ENCODE results near the gene TCF12. TPM values are rescaled to one million over a fixed set of nuclear protein-coding genes. Genes with fewer than 3 reads are reported as not detected.

The TCF12 gene
- total and polyA plus RNA-seq, 2 of the 8 experiments (the other 6 are each of a cell fraction or from before 2014, with no cell fraction given) = 85.8 to 101 TPM

- TF ChIP-seq TEAD4 (IDR thresholded peaks at IDR 0.05; ENCODE audit: low read depth, low read length) = no peak
- no peak for TF ChIP-seq RFX5 (IDR thresholded peaks at IDR 0.05; ENCODE audit: borderline replicate concordance, low read depth, low read length)
- no peak for TF ChIP-seq CREB1 (IDR thresholded peaks at IDR 0.05)
- no peak for TF ChIP-seq RNF2 (IDR thresholded peaks at IDR 0.05; ENCODE audit: borderline replicate concordance, low read depth, low read length, missing control alignments, poor library complexity, severe bottlenecking)
- no peak for TF ChIP-seq KDM5A (IDR thresholded peaks at IDR 0.05; ENCODE audit: low read length)
- TF ChIP-seq CEBPB (IDR thresholded peaks at IDR 0.05; ENCODE audit: low read depth, low read length) = no peak
- TF ChIP-seq RXRA (IDR thresholded peaks at IDR 0.05; ENCODE audit: insufficient read depth, low read depth, low read length) = no peak
- TF ChIP-seq MAX (IDR thresholded peaks at IDR 0.05) = no peak
- TF ChIP-seq CBX8 (IDR thresholded peaks at IDR 0.05; ENCODE audit: borderline replicate concordance, low read depth, low read length) = no peak
- H3K79me2 ChIP-seq (ENCODE audit: control insufficient read depth in 1 of 2, insufficient read depth in 2 of 2, low read length in 2 of 2) = peaks cover 3 to 89% of the 10 kb centered on the region in 2 experiments
- no peak overlapping the region for H3K4ac ChIP-seq (replicated peaks; ENCODE audit: insufficient read length, low read depth, low read length)
- CTCF ChIA-PET (ENCODE audit: partially characterized antibody) = interaction anchor here (2.3 kb wide), 1 partner anchor 127 kb away, joined by 6 read pairs; no protein-coding TSS in a partner anchor
- no peak overlapping the region for H4K91ac ChIP-seq (replicated peaks; ENCODE audit: insufficient read length, low read length)
- no peak overlapping the region for H3K9ac ChIP-seq (replicated peaks in 1 of 4; ENCODE audit: extremely low read depth in 1 of 4, low read depth in 3 of 4, low read length in 3 of 4)
- no peak overlapping the region for H2AFZ ChIP-seq (ENCODE audit: low read length)
- no peak overlapping the region for H2BK12ac ChIP-seq (ENCODE audit: low read depth, low read length)
- no peak overlapping the region for H3K27ac ChIP-seq (ENCODE audit: low read depth, low read length)
- no peaks in the 10 kb centered on the region for H3K27me3 ChIP-seq (replicated peaks in 1 of 4; ENCODE audit: control insufficient read depth in 3 of 4, extremely low read depth in 1 of 4, insufficient read depth in 3 of 4, low read length in 3 of 4)
- 90% methylated on average over 5 of the region's 5 CpGs; no CpG with 5 or more reads in 1 of the 2 experiments for WGBS, 2 experiments (ENCODE audit: extremely low coverage in 1 of 2, insufficient coverage in 1 of 2, insufficient read length in 1 of 2, insufficient replicate concordance in 2 of 2, low coverage in 1 of 2, low lambda C conversion rate in 2 of 2, missing lambda C conversion rate in 1 of 2)
- no peak overlapping the region for H3K56ac ChIP-seq (replicated peaks; ENCODE audit: insufficient read length, low read depth, low read length)
- no peak overlapping the region for H4K5ac ChIP-seq (ENCODE audit: insufficient read length, low read depth, low read length)
- H3K4me2 ChIP-seq (ENCODE audit: insufficient read depth in 1 of 2, low read depth in 2 of 2, low read length in 2 of 2) = no peak overlapping the region
- no peak overlapping the region for H3K18ac ChIP-seq (ENCODE audit: extremely low read depth, low read length)
- POLR2A ChIA-PET (ENCODE audit: partially characterized antibody) = no interaction called here
- no peaks in the 10 kb centered on the region for H3K23me2 ChIP-seq (ENCODE audit: low read depth, low read length)
- peaks cover 1 to 12% (median 6%) of the 10 kb centered on the region in 4 experiments; a peak in 5 of 7 replicates for H3K4me1 ChIP-seq (replicated peaks in 1 of 4; ENCODE audit: control insufficient read depth in 3 of 4, insufficient read depth in 4 of 4, low read length in 3 of 4)
- peaks cover 2 to 6% of the 10 kb centered on the region in 2 experiments for H4K20me1 ChIP-seq (replicated peaks in 1 of 2; ENCODE audit: control insufficient read depth in 1 of 2, insufficient read depth in 2 of 2, low read length in 2 of 2)
- no peak overlapping the region for H2AK5ac ChIP-seq (ENCODE audit: low read depth, low read length)
- H2BK5ac ChIP-seq (ENCODE audit: low read depth, low read length) = no peak overlapping the region
- H3K4me3 ChIP-seq (ENCODE audit: extremely low read depth in 1 of 4, insufficient read depth in 2 of 4, low read depth in 3 of 4, low read length in 4 of 4) = no peak overlapping the region
- H2BK120ac ChIP-seq (replicated peaks; ENCODE audit: low read depth, low read length) = no peak overlapping the region
- H2BK20ac ChIP-seq (ENCODE audit: low read length) = no peak overlapping the region
- H3K36me3 ChIP-seq (ENCODE audit: control insufficient read depth in 2 of 4, insufficient read depth in 4 of 4, low read length in 3 of 4) = no peaks in the 10 kb centered on the region; a peak in 2 of 8 replicates
- FAIRE-seq = no peak
- no peak overlapping the region for H3K14ac ChIP-seq (ENCODE audit: insufficient read length)
- DNase-seq (ENCODE audit: low read depth in 1 of 2, low spot score in 2 of 2) = no peak
- peaks cover 4% of the 10 kb centered on the region in 2 experiments; a peak in 2 of 4 replicates for H3K9me3 ChIP-seq (ENCODE audit: insufficient read depth in 2 of 2, low read depth in 1 of 2, low read length in 1 of 2)
- H3K79me1 ChIP-seq (ENCODE audit: low read depth, low read length) = no peaks in the 10 kb centered on the region; the same call in 1 of the 2 replicates
- no peak overlapping the region for H3K23ac ChIP-seq (ENCODE audit: insufficient read length)
- H4K8ac ChIP-seq (ENCODE audit: extremely low read depth, insufficient read depth, low read length) = no peak overlapping the region
- no peak overlapping the region for H2BK15ac ChIP-seq (ENCODE audit: low read length)
Observed at GRCh38 chr15:57019496-57020160, 101.2 kb downstream of the TCF12 start.
